Epithelial cell of esophagus (primary cell): Measurements from ENCODE around the gene MAPK7.

Source experiments
- DNase-seq: peaks from one replicate; pipeline ENCODE4 v3.0.0; 2010; ENCODE audit warnings: low read depth
- H3K4me3 ChIP-seq: 2 replicates; pipeline ENCODE4 v1.5.1; 2011; ENCODE audit warnings: mild to moderate bottlenecking, low read length, control low read depth
- TF ChIP-seq, protein P1 (sequence below): IDR thresholded peaks from 2 replicates; pipeline ENCODE4 v1.5.1; 2011; ENCODE audit warnings: low read depth, mild to moderate bottlenecking, low read length, control low read depth, inconsistent platforms; ENCODE audit not compliant: insufficient read depth; ENCODE audit errors: missing control alignments

MAPK7 gene

DNA sequence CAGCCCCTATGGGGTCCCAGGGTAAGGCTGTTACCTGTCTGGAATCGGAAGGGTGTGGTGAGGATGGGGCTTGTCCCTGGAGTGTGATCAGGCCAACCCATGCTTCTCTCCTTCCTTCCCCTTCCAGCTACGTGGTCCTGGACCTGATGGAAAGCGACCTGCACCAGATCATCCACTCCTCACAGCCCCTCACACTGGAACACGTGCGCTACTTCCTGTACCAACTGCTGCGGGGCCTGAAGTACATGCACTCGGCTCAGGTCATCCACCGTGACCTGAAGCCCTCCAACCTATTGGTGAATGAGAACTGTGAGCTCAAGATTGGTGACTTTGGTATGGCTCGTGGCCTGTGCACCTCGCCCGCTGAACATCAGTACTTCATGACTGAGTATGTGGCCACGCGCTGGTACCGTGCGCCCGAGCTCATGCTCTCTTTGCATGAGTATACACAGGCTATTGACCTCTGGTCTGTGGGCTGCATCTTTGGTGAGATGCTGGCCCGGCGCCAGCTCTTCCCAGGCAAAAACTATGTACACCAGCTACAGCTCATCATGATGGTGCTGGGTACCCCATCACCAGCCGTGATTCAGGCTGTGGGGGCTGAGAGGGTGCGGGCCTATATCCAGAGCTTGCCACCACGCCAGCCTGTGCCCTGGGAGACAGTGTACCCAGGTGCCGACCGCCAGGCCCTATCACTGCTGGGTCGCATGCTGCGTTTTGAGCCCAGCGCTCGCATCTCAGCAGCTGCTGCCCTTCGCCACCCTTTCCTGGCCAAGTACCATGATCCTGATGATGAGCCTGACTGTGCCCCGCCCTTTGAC, 2.4 kb downstream of the MAPK7 start:
- DNase-seq, result no peak
- H3K4me3 ChIP-seq, result no peak overlapping the region
- TF ChIP-seq, protein P1, sequence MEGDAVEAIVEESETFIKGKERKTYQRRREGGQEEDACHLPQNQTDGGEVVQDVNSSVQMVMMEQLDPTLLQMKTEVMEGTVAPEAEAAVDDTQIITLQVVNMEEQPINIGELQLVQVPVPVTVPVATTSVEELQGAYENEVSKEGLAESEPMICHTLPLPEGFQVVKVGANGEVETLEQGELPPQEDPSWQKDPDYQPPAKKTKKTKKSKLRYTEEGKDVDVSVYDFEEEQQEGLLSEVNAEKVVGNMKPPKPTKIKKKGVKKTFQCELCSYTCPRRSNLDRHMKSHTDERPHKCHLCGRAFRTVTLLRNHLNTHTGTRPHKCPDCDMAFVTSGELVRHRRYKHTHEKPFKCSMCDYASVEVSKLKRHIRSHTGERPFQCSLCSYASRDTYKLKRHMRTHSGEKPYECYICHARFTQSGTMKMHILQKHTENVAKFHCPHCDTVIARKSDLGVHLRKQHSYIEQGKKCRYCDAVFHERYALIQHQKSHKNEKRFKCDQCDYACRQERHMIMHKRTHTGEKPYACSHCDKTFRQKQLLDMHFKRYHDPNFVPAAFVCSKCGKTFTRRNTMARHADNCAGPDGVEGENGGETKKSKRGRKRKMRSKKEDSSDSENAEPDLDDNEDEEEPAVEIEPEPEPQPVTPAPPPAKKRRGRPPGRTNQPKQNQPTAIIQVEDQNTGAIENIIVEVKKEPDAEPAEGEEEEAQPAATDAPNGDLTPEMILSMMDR, result no peak

DNA sequence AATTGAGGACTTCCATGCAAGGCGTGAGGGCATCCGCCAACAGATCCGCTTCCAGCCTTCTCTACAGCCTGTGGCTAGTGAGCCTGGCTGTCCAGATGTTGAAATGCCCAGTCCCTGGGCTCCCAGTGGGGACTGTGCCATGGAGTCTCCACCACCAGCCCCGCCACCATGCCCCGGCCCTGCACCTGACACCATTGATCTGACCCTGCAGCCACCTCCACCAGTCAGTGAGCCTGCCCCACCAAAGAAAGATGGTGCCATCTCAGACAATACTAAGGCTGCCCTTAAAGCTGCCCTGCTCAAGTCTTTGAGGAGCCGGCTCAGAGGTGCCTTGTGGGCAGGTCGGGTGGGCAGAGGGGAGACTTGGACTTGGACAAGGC, 3.1 kb downstream of the MAPK7 start:
- DNase-seq, result no peak
- TF ChIP-seq, protein P1, result no peak
- H3K4me3 ChIP-seq, result no peak overlapping the region

DNA sequence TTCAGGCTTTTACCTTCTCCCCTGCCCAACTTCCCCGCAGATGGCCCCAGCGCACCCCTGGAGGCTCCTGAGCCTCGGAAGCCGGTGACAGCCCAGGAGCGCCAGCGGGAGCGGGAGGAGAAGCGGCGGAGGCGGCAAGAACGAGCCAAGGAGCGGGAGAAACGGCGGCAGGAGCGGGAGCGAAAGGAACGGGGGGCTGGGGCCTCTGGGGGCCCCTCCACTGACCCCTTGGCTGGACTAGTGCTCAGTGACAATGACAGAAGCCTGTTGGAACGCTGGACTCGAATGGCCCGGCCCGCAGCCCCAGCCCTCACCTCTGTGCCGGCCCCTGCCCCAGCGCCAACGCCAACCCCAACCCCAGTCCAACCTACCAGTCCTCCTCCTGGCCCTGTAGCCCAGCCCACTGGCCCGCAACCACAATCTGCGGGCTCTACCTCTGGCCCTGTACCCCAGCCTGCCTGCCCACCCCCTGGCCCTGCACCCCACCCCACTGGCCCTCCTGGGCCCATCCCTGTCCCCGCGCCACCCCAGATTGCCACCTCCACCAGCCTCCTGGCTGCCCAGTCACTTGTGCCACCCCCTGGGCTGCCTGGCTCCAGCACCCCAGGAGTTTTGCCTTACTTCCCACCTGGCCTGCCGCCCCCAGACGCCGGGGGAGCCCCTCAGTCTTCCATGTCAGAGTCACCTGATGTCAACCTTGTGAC, 3.6 kb downstream of the MAPK7 start:
- H3K4me3 ChIP-seq, result no peak overlapping the region
- no peak for DNase-seq
- TF ChIP-seq, protein P1, result no peak

DNA sequence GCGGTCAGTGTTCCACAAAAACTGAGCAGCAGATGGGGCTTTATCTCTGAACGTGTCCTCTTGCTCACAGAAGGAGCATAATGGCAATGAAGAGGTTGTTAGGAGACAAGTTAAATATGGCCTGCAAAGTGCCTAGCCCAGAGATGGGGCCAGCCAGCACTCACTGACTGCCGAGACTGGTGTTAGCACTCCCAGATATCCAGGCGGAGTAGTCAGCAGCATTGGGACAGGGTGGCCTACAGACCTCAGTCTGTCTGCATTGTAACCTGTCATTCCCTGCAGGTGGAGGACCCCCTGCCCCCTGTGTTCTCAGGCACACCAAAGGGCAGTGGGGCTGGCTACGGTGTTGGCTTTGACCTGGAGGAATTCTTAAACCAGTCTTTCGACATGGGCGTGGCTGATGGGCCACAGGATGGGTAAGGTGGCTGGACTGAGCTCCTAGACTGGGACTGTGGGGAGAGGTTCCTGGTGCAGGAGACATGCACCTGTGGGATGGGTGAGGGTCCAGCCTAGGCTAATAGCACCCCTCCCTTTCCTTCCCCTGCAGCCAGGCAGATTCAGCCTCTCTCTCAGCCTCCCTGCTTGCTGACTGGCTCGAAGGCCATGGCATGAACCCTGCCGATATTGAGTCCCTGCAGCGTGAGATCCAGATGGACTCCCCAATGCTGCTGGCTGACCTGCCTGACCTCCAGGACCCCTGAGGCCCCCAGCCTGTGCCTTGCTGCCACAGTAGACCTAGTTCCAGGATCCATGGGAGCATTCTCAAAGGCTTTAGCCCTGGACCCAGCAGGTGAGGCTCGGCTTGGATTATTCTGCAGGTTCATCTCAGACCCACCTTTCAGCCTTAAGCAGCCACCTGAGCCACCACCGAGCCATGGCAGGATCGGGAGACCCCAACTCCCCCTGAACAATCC, 4.5 kb downstream of the MAPK7 start:
- DNase-seq, result no peak
- TF ChIP-seq, protein P1, result no peak
- H3K4me3 ChIP-seq, result no peak overlapping the region

DNA sequence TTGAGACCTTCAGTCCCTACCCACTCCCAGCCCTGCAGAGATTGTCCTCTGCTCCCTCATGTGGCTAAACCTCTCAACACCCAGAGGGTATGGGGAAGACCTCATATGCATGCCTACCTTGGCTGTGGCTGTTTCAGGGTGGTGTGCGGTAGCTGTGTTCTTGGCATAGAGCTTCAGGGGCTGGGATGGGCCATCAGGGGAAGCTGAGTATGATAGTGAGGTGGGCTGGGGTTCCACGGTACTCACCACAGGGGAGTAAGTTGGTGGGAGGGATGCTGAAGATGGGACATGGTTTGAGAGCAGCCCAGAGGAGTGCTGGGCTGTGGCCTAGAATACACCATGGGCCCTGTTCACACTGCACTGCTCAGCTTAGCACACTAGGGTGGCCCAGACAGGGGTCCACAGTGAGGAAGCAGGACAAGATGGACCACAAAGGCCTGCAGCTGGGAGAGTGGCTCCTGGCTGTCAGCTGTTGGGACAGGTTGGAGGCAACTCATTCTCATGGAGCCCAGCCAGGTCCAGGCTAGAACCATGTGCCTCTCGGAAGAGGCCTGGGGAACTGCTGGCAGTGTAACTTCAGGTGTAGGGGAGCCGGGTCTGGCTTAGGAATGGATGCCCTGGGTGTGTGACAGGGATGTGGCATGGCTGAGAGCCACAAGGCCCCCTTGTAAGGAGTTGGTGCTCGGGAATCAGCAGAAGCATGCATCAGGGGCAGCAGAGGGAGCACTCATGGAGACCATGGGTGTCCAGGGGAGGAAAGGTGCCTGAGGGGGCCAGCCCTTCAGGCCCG, 5.6 kb downstream of the MAPK7 start:
- no peak for DNase-seq
- TF ChIP-seq, protein P1, result no peak
- H3K4me3 ChIP-seq, result no peak overlapping the region

DNA sequence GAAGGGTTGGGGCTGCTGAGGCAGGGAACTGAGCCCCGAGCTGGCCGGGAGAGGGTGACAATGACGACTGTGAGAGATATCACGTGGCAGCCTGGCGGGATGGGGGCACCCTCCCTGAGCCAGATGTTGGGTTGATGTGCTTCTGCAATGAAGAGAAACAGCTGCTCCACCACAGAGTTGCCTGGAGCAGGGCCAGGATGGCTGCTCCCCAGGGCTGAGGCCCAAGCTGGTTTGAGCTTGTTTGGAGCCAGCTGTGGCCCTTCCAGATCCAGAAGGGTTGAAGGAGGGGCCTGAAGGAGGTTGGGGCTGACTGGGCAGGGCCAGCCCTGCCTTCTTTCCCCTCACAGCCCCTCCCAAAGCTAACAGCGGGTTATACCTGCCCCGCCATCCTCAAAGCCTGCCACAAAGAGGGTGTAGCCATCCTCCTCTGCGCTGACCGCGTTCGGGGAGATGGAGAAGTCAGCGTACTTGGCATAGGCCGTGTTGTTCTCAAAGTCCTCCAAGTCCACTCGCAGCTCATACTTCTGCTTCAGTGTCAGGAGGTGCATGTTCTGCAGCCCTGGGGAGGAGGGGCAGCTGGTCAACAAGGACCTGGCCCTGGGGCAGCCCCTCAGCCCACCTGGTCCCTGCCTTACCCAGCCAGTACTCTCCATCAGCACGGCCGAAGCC, 6.6 kb downstream of the MAPK7 start:
- TF ChIP-seq, protein P1, result no peak
- DNase-seq, result peak; percentile 84
- no peak overlapping the region for H3K4me3 ChIP-seq
